ENCODE measurements around the gene RNF5.

Gene RNF5

GRCh38 chr6:32198866-32199265, 20.7 kb downstream of the RNF5 start:
- no peak overlapping the region for H3K4me3 ChIP-seq (ENCODE audit: low read depth, low read length)
- DNase-seq (ENCODE audit: low read depth) = no peak
- TF ChIP-seq POLR2A (IDR thresholded peaks at IDR 0.05; ENCODE audit: extremely low read depth, insufficient read length) = no peak
- no peak for TF ChIP-seq MAX (IDR thresholded peaks at IDR 0.05; ENCODE audit: low read depth, low read length)
- no peak for TF ChIP-seq MYC (IDR thresholded peaks at IDR 0.05; ENCODE audit: low read depth, low read length)
- TF ChIP-seq, protein P1, sequence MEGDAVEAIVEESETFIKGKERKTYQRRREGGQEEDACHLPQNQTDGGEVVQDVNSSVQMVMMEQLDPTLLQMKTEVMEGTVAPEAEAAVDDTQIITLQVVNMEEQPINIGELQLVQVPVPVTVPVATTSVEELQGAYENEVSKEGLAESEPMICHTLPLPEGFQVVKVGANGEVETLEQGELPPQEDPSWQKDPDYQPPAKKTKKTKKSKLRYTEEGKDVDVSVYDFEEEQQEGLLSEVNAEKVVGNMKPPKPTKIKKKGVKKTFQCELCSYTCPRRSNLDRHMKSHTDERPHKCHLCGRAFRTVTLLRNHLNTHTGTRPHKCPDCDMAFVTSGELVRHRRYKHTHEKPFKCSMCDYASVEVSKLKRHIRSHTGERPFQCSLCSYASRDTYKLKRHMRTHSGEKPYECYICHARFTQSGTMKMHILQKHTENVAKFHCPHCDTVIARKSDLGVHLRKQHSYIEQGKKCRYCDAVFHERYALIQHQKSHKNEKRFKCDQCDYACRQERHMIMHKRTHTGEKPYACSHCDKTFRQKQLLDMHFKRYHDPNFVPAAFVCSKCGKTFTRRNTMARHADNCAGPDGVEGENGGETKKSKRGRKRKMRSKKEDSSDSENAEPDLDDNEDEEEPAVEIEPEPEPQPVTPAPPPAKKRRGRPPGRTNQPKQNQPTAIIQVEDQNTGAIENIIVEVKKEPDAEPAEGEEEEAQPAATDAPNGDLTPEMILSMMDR (IDR thresholded peaks at IDR 0.05; ENCODE audit: low read depth, low read length) = no peak

- DNase-seq (ENCODE audit: low read depth) = no peak
- H3K4me3 ChIP-seq (ENCODE audit: low read depth, low read length) = no peak overlapping the region
- TF ChIP-seq MAX (IDR thresholded peaks at IDR 0.05; ENCODE audit: low read depth, low read length) (no peak), POLR2A (IDR thresholded peaks at IDR 0.05; ENCODE audit: extremely low read depth, insufficient read length) (no peak)
- TF ChIP-seq, protein P1 (IDR thresholded peaks at IDR 0.05; ENCODE audit: low read depth, low read length) = no peak
Measured at GRCh38 chr6:32200711-32201475, 22.7 kb downstream of the RNF5 start.

DNA sequence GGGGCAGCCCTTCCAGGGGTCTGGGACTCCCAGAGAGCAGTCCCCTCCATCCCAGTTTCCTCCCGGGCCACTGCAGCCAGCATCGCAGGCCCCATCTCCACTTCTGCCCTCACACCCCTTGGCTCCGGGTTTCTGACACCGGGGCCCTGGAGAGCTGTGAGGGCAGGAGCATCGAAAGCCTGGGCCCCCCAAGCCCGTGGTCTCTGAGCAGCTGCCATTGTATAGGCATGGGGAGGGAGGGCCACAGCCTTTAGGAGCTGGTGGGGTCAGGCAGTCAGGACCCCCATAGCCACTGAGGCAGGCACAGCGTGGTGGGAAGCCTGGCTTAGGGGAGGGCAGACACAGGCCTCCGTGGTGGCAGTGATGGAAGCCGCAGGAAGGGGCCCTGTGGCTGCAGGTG, 24.0 kb downstream of the RNF5 start:
- TF ChIP-seq MYC (IDR thresholded peaks at IDR 0.05; ENCODE audit: low read depth, low read length) (no peak), POLR2A (IDR thresholded peaks at IDR 0.05; ENCODE audit: extremely low read depth, insufficient read length) (no peak), MAX (IDR thresholded peaks at IDR 0.05; ENCODE audit: low read depth, low read length) (no peak)
- TF ChIP-seq, protein P1 (IDR thresholded peaks at IDR 0.05; ENCODE audit: low read depth, low read length) = no peak
- H3K4me3 ChIP-seq (ENCODE audit: low read depth, low read length) = no peak overlapping the region
- DNase-seq (ENCODE audit: low read depth) = no peak

DNA sequence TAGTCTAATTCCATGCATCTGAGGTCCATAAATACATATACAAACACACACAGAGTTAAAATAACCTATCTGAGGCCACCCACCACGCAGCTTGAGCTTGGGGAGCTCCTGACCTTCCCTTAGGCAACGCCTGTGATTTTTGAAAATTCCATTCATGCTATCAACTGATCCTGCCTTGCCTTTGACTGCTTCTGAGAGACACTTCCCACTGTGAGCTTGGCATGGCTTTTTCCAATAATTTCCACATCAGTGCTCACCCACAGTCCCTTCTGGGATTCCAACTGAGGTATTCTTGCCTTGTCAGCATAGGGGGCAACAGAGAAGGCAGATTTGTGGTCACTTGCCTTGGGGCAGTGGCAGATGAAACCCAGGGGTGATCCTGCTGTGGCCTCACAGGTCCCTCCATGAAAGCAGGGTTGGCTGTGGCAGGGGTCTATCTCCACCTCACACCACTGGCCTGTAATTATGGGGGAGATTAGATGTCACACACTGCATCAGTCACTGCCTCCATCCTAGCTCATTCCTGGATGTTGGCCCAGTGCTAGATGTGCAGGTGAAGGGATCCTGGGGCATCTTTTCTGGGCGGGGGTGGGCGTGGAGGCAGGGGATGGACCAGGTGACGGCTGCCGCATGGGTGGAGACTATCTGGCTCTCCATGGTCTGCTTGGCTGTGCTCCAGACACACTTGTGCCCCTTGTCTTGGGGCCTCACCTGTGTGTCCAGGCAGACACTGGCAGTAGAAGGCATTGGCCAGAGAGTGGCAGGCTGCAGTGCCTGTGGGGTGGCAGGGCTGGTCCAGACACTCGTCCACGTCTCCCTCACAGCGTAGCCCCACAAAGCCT, 25.4 kb downstream of the RNF5 start:
- no peak overlapping the region for H3K4me3 ChIP-seq (ENCODE audit: low read depth, low read length)
- TF ChIP-seq MAX (IDR thresholded peaks at IDR 0.05; ENCODE audit: low read depth, low read length) (no peak), POLR2A (IDR thresholded peaks at IDR 0.05; ENCODE audit: extremely low read depth, insufficient read length) (no peak), MYC (IDR thresholded peaks at IDR 0.05; ENCODE audit: low read depth, low read length) (no peak)
- TF ChIP-seq, protein P1 (IDR thresholded peaks at IDR 0.05; ENCODE audit: low read depth, low read length) = no peak
- DNase-seq (ENCODE audit: low read depth) = no peak

- no peak for DNase-seq (ENCODE audit: low read depth)
- TF ChIP-seq MAX (IDR thresholded peaks at IDR 0.05; ENCODE audit: low read depth, low read length) = no peak
- TF ChIP-seq POLR2A (IDR thresholded peaks at IDR 0.05; ENCODE audit: extremely low read depth, insufficient read length) = no peak
- TF ChIP-seq, protein P1 (IDR thresholded peaks at IDR 0.05; ENCODE audit: low read depth, low read length) = no peak
- no peak for TF ChIP-seq MYC (IDR thresholded peaks at IDR 0.05; ENCODE audit: low read depth, low read length)
- H3K4me3 ChIP-seq (ENCODE audit: low read depth, low read length) = no peak overlapping the region
Measured at GRCh38 chr6:32204268-32204715, 26.1 kb downstream of the RNF5 start.
